Mesothelial cell of epicardium (in vitro differentiated cells): ENCODE measurements around the gene P2RY2. TPM values are rescaled to one million over a fixed set of nuclear protein-coding genes. Genes with fewer than 3 reads are reported as not detected.

Experiments
- DNase-seq, 2 experiments: peaks; one replicate each; pipeline ENCODE4 v3.0.0; 2021; ENCODE audit warnings: low spot score in 2 of 2; ENCODE audit not compliant: unreplicated experiment in 2 of 2
- H3K27ac Mint-ChIP-seq: 2 replicates; pipeline ENCODE4 v1.8.0; 2021; ENCODE audit warnings: mixed read lengths
- H3K27me3 Mint-ChIP-seq: 2 replicates; pipeline ENCODE4 v1.8.0; 2021; ENCODE audit warnings: low read depth, mixed read lengths
- H3K36me3 Mint-ChIP-seq: 2 replicates; pipeline ENCODE4 v1.8.0; 2021; ENCODE audit warnings: mixed read lengths
- H3K4me1 Mint-ChIP-seq: 2 replicates; pipeline ENCODE4 v1.8.0; 2021; ENCODE audit warnings: mixed read lengths
- H3K4me3 Mint-ChIP-seq: 2 replicates; pipeline ENCODE4 v1.8.0; 2021; ENCODE audit warnings: mild to moderate bottlenecking, moderate library complexity, mixed read lengths
- H3K9me3 Mint-ChIP-seq: 2 replicates; pipeline ENCODE4 v1.8.0; 2021; ENCODE audit warnings: mixed read lengths
- total RNA-seq: library from RNA; stranded (reverse); gene quantifications from 3 replicates; pipeline ENCODE4 v1.2.1, GENCODE V29; 2021
- TF ChIP-seq, protein P1 (sequence below): fragments of 200-600 bp; sonication (generic); IDR thresholded peaks from one replicate; pipeline ENCODE4 v1.5.0; 2021; ENCODE audit warnings: antibody characterized with exemption; ENCODE audit not compliant: unreplicated experiment

Gene P2RY2
- total RNA-seq, 1 donor from 2014 or later: 4.5 TPM

- Mint-ChIP-seq H3K4me3 (no peak overlapping the region), H3K9me3 (no peaks in the 10 kb centered on the region), H3K36me3 (no peaks in the 10 kb centered on the region), H3K27me3 (peaks cover 2% of the 10 kb centered on the region), H3K27ac (no peak overlapping the region), H3K4me1 (peaks cover 12% of the 10 kb centered on the region)
- DNase-seq: no peak
- TF ChIP-seq, protein P1, sequence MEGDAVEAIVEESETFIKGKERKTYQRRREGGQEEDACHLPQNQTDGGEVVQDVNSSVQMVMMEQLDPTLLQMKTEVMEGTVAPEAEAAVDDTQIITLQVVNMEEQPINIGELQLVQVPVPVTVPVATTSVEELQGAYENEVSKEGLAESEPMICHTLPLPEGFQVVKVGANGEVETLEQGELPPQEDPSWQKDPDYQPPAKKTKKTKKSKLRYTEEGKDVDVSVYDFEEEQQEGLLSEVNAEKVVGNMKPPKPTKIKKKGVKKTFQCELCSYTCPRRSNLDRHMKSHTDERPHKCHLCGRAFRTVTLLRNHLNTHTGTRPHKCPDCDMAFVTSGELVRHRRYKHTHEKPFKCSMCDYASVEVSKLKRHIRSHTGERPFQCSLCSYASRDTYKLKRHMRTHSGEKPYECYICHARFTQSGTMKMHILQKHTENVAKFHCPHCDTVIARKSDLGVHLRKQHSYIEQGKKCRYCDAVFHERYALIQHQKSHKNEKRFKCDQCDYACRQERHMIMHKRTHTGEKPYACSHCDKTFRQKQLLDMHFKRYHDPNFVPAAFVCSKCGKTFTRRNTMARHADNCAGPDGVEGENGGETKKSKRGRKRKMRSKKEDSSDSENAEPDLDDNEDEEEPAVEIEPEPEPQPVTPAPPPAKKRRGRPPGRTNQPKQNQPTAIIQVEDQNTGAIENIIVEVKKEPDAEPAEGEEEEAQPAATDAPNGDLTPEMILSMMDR: no peak
Observed at GRCh38 chr11:73177380-73177777, 40.7 kb upstream of the P2RY2 start.

DNA sequence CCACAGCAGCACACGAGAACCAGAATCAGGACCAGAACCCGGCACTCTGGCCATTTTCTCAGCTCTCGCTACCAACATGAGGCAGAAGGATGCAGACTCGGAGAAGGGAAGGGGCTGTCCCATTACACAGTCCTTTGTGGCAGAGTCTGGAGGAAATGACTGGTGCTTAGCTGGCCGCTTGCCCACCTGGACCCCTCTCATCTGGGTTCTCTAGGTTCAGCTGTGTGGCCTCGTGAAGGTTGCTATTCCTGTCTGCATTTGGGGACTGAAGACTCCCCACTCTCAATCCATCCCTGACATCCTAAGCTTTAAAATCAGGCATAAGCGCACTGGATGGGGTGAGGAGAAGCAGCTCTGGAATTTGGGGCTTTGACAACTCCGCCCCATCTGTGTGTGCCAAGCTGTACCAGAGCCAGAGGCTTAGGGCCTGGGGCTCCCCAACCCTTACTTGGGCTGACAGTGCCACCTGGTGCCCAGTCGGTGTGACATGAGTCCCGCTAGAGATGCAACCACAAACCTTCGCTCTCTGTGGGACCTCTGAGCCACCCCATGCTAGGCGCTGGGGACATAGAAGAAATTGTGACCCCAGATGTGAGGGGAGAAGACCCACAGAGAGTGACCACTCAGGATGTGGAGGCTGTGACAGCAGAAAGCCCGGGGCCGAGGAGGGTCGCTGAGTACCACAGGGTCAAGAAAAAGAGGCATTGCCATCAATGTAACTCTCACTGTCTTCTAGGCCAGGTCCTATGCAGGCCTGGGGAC lies 40.1 kb upstream of the P2RY2 start:
- Mint-ChIP-seq H3K4me1 (peaks cover 12% of the 10 kb centered on the region), H3K27ac (no peak overlapping the region), H3K4me3 (no peak overlapping the region), H3K27me3 (peaks cover 2% of the 10 kb centered on the region), H3K9me3 (no peaks in the 10 kb centered on the region), H3K36me3 (no peaks in the 10 kb centered on the region)
- TF ChIP-seq, protein P1: peak; percentile 48
- DNase-seq: peak; percentile 49 to 74

- Mint-ChIP-seq H3K36me3 (no peaks in the 10 kb centered on the region), H3K27ac (no peak overlapping the region), H3K4me1 (peaks cover 12% of the 10 kb centered on the region), H3K27me3 (peaks cover 2% of the 10 kb centered on the region), H3K9me3 (no peaks in the 10 kb centered on the region), H3K4me3 (no peak overlapping the region)
- no peak for DNase-seq
- TF ChIP-seq, protein P1: no peak
Observed at GRCh38 chr11:73178681-73179080, 39.4 kb upstream of the P2RY2 start.

DNA sequence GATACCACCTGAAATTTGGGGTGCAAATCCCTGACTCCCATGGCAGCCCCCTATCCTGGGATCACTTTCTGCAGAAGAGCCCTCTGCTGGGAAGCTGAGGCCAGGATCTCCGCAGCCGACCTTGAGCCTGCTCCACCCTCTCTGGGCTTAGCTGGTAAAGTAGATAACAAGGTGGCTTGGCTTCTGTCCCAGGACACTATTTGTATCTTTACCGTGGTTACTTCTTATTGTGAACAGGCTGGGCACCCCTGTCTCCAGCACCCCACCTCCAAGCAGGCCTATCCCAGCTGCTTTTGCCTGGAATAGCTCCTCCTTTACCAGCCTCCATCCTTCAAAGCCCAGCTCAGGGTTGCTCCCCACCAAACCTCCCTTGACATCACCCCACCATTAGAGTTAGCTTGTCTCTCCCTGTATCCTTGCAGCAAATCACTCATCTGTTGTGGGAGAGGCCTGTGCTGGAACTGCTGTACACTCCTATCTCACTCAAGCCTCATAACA lies 35.2 kb upstream of the P2RY2 start:
- no peak for DNase-seq
- Mint-ChIP-seq H3K27ac (no peak overlapping the region), H3K4me1 (peaks cover 9% of the 10 kb centered on the region), H3K27me3 (peaks cover 2% of the 10 kb centered on the region), H3K36me3 (no peaks in the 10 kb centered on the region), H3K4me3 (no peak overlapping the region), H3K9me3 (no peaks in the 10 kb centered on the region)
- TF ChIP-seq, protein P1: no peak

GRCh38 chr11:73184953-73185671 lies 33.0 kb upstream of the P2RY2 start:
- TF ChIP-seq, protein P1: peak; percentile 62
- no peak overlapping the region for H3K27ac Mint-ChIP-seq
- no peaks in the 10 kb centered on the region for H3K36me3 Mint-ChIP-seq
- H3K9me3 Mint-ChIP-seq: no peaks in the 10 kb centered on the region
- peak in 1 of 2 experiments; percentile 70 for DNase-seq
- H3K4me1 Mint-ChIP-seq: peaks cover 8% of the 10 kb centered on the region
- H3K27me3 Mint-ChIP-seq: no peaks in the 10 kb centered on the region
- no peak overlapping the region for H3K4me3 Mint-ChIP-seq
